ENCODE measurements around the gene MRAP.

- TF ChIP-seq CTCF (IDR thresholded peaks at IDR 0.05; ENCODE audit: insufficient read depth, low read length, poor library complexity, severe bottlenecking) = no peak
- TF ChIP-seq EZH2phosphoT487 (conservative IDR thresholded peaks at IDR 0.05; ENCODE audit: low read length) = no peak
Measured at GRCh38 chr21:32348604-32349332, 50.1 kb downstream of the MRAP start.

All from SU-DHL-6 (cell line).